ENCODE data around the gene DHDH. TPM values are rescaled to one million over a fixed set of nuclear protein-coding genes. Genes with fewer than 3 reads are reported as not detected.

DHDH gene
- total and polyA plus RNA-seq, 2 of the 13 experiments (the other 11 are each of a cell fraction or from before 2014, with no cell fraction given) = 0.13 to 0.91 TPM

GRCh38 chr19:48954595-48955307 is 21.3 kb downstream of the DHDH start, which contains the start of gene BAX (continued):
- TF ChIP-seq, protein P1, sequence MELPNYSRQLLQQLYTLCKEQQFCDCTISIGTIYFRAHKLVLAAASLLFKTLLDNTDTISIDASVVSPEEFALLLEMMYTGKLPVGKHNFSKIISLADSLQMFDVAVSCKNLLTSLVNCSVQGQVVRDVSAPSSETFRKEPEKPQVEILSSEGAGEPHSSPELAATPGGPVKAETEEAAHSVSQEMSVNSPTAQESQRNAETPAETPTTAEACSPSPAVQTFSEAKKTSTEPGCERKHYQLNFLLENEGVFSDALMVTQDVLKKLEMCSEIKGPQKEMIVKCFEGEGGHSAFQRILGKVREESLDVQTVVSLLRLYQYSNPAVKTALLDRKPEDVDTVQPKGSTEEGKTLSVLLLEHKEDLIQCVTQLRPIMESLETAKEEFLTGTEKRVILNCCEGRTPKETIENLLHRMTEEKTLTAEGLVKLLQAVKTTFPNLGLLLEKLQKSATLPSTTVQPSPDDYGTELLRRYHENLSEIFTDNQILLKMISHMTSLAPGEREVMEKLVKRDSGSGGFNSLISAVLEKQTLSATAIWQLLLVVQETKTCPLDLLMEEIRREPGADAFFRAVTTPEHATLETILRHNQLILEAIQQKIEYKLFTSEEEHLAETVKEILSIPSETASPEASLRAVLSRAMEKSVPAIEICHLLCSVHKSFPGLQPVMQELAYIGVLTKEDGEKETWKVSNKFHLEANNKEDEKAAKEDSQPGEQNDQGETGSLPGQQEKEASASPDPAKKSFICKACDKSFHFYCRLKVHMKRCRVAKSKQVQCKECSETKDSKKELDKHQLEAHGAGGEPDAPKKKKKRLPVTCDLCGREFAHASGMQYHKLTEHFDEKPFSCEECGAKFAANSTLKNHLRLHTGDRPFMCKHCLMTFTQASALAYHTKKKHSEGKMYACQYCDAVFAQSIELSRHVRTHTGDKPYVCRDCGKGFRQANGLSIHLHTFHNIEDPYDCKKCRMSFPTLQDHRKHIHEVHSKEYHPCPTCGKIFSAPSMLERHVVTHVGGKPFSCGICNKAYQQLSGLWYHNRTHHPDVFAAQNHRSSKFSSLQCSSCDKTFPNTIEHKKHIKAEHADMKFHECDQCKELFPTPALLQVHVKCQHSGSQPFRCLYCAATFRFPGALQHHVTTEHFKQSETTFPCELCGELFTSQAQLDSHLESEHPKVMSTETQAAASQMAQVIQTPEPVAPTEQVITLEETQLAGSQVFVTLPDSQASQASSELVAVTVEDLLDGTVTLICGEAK (IDR thresholded peaks at IDR 0.05) = no peak
- TF ChIP-seq, protein P1 (CRISPR knock-in tag; IDR thresholded peaks at IDR 0.05) = no peak
- no peak for TF ChIP-seq ZNF18 (CRISPR knock-in tag; IDR thresholded peaks at IDR 0.05; ENCODE audit: insufficient replicate concordance)
- TF ChIP-seq, protein P2, sequence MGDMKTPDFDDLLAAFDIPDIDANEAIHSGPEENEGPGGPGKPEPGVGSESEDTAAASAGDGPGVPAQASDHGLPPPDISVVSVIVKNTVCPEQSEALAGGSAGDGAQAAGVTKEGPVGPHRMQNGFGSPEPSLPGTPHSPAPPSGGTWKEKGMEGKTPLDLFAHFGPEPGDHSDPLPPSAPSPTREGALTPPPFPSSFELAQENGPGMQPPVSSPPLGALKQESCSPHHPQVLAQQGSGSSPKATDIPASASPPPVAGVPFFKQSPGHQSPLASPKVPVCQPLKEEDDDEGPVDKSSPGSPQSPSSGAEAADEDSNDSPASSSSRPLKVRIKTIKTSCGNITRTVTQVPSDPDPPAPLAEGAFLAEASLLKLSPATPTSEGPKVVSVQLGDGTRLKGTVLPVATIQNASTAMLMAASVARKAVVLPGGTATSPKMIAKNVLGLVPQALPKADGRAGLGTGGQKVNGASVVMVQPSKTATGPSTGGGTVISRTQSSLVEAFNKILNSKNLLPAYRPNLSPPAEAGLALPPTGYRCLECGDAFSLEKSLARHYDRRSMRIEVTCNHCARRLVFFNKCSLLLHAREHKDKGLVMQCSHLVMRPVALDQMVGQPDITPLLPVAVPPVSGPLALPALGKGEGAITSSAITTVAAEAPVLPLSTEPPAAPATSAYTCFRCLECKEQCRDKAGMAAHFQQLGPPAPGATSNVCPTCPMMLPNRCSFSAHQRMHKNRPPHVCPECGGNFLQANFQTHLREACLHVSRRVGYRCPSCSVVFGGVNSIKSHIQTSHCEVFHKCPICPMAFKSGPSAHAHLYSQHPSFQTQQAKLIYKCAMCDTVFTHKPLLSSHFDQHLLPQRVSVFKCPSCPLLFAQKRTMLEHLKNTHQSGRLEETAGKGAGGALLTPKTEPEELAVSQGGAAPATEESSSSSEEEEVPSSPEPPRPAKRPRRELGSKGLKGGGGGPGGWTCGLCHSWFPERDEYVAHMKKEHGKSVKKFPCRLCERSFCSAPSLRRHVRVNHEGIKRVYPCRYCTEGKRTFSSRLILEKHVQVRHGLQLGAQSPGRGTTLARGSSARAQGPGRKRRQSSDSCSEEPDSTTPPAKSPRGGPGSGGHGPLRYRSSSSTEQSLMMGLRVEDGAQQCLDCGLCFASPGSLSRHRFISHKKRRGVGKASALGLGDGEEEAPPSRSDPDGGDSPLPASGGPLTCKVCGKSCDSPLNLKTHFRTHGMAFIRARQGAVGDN (CRISPR knock-in tag; IDR thresholded peaks at IDR 0.05) = peak; percentile 89
- TF ChIP-seq ZNF546 (CRISPR knock-in tag; conservative IDR thresholded peaks at IDR 0.05) = no peak
- TF ChIP-seq, protein P3, sequence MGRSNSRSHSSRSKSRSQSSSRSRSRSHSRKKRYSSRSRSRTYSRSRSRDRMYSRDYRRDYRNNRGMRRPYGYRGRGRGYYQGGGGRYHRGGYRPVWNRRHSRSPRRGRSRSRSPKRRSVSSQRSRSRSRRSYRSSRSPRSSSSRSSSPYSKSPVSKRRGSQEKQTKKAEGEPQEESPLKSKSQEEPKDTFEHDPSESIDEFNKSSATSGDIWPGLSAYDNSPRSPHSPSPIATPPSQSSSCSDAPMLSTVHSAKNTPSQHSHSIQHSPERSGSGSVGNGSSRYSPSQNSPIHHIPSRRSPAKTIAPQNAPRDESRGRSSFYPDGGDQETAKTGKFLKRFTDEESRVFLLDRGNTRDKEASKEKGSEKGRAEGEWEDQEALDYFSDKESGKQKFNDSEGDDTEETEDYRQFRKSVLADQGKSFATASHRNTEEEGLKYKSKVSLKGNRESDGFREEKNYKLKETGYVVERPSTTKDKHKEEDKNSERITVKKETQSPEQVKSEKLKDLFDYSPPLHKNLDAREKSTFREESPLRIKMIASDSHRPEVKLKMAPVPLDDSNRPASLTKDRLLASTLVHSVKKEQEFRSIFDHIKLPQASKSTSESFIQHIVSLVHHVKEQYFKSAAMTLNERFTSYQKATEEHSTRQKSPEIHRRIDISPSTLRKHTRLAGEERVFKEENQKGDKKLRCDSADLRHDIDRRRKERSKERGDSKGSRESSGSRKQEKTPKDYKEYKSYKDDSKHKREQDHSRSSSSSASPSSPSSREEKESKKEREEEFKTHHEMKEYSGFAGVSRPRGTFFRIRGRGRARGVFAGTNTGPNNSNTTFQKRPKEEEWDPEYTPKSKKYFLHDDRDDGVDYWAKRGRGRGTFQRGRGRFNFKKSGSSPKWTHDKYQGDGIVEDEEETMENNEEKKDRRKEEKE (IDR thresholded peaks at IDR 0.05) = no peak
- TF ChIP-seq, protein P4, sequence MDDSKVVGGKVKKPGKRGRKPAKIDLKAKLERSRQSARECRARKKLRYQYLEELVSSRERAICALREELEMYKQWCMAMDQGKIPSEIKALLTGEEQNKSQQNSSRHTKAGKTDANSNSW (CRISPR knock-in tag; IDR thresholded peaks at IDR 0.05; ENCODE audit: borderline replicate concordance) = no peak; the same call in 1 of the 2 replicates
